ENCODE data around the gene SLC35F4. TPM values are rescaled to one million over a fixed set of nuclear protein-coding genes. Genes with fewer than 3 reads are reported as not detected.

Gene SLC35F4
- total and polyA plus RNA-seq, 2 of the 4 experiments (the other 2 are of a cell fraction), result not detected

DNA sequence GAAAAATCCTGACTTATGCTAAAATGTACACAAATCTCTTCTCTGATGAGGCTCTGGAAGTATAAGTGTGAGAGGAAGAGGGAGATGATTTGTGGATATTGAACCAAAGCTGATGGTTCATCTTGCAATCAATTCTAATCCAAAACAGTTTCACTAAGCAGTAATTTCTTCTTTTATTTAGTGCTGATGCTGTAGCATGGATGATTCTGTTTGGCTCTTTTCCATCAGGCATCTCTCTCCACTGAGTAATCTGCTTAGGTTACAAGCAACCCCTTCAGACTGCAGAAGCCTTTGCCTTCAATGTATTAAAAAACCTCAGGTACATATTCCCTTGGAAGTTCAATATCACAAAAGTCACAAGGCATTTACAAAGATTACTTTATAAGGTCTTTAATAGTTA lies 213.1 kb downstream of the SLC35F4 start:
- H4K91ac ChIP-seq (ENCODE audit: insufficient read depth, low read depth, low read length), result no peak overlapping the region
- H3K18ac ChIP-seq (ENCODE audit: low read depth, low read length), result no peak overlapping the region
- TF ChIP-seq, protein P1, sequence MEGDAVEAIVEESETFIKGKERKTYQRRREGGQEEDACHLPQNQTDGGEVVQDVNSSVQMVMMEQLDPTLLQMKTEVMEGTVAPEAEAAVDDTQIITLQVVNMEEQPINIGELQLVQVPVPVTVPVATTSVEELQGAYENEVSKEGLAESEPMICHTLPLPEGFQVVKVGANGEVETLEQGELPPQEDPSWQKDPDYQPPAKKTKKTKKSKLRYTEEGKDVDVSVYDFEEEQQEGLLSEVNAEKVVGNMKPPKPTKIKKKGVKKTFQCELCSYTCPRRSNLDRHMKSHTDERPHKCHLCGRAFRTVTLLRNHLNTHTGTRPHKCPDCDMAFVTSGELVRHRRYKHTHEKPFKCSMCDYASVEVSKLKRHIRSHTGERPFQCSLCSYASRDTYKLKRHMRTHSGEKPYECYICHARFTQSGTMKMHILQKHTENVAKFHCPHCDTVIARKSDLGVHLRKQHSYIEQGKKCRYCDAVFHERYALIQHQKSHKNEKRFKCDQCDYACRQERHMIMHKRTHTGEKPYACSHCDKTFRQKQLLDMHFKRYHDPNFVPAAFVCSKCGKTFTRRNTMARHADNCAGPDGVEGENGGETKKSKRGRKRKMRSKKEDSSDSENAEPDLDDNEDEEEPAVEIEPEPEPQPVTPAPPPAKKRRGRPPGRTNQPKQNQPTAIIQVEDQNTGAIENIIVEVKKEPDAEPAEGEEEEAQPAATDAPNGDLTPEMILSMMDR (conservative IDR thresholded peaks at IDR 0.05; ENCODE audit: low read depth, low read length), result no peak
- TF ChIP-seq BHLHE40 (IDR thresholded peaks at IDR 0.05; ENCODE audit: low read depth, low read length) (no peak), CHD1 (IDR thresholded peaks at IDR 0.05; ENCODE audit: low read depth, low read length) (no peak)
- no peak overlapping the region for H3K56ac ChIP-seq (ENCODE audit: extremely low read depth, insufficient read depth, low read length)
- no peak overlapping the region for H2BK5ac ChIP-seq (ENCODE audit: low read depth, low read length, poor library complexity, severe bottlenecking)
- H2BK20ac ChIP-seq (ENCODE audit: low read depth, low read length), result no peak overlapping the region
- no peak overlapping the region for H2BK15ac ChIP-seq (ENCODE audit: low read depth, low read length)
- H3K14ac ChIP-seq (replicated peaks; ENCODE audit: low read depth, low read length), result no peak overlapping the region
- no peak overlapping the region for H2AFZ ChIP-seq (replicated peaks; ENCODE audit: low read length, poor library complexity)
- no peaks in the 10 kb centered on the region for H3K4me1 ChIP-seq (ENCODE audit: control insufficient read depth, insufficient read depth, low read length)
- no peak overlapping the region for H2AK5ac ChIP-seq (ENCODE audit: low read depth, low read length)
- no peaks in the 10 kb centered on the region for H4K20me1 ChIP-seq (ENCODE audit: insufficient read depth, low read length)
- ATAC-seq (ENCODE audit: low read depth) (no peak), DNase-seq (no peak)
- H3K4ac ChIP-seq (ENCODE audit: low read depth, low read length), result no peak overlapping the region
- H3K27me3 ChIP-seq (ENCODE audit: control insufficient read depth, insufficient read depth, low read length), result no peaks in the 10 kb centered on the region
- H3K4me3 ChIP-seq (ENCODE audit: insufficient read depth, low read depth, low read length), result no peak overlapping the region
- ChIA-PET POLR2A (ENCODE audit: unreplicated experiment) (no interaction called here), CTCF (no interaction called here)
- H3K36me3 ChIP-seq (ENCODE audit: control insufficient read depth, insufficient read depth, low read length), result no peaks in the 10 kb centered on the region
- in situ Hi-C loops (cut with MboI; ENCODE audit: low sequenced_read_pairs), result no loop called here
- no peak overlapping the region for H4K8ac ChIP-seq (ENCODE audit: low read depth in 2 of 2, low read length in 2 of 2)
- H3K23ac ChIP-seq (ENCODE audit: low read depth, low read length), result no peak overlapping the region
- H4K5ac ChIP-seq (ENCODE audit: low read depth, low read length), result no peak overlapping the region
- no peaks in the 10 kb centered on the region for H3K9me1 ChIP-seq (ENCODE audit: insufficient read depth, low read length)
- intact Hi-C loops (cut with micrococcal nuclease), result no loop called here
- H2BK120ac ChIP-seq (ENCODE audit: low read depth, low read length), result no peak overlapping the region
- H3K27ac ChIP-seq (ENCODE audit: insufficient read depth, low read length), result no peak overlapping the region
- no peak overlapping the region for H3K4me2 ChIP-seq (ENCODE audit: low read depth, low read length)
- dilution Hi-C loops (cut with HindIII; ENCODE audit: low sequenced_read_pairs, unreplicated experiment), result no loop called here
- no peak overlapping the region for H2AK9ac ChIP-seq (replicated peaks; ENCODE audit: low read depth, low read length, poor library complexity)
- no peaks in the 10 kb centered on the region for H3K79me1 ChIP-seq (ENCODE audit: low read depth in 1 of 2, low read length in 2 of 2)
- no TSS peak for BruUV-seq (replicated peaks)
- H3K9ac ChIP-seq (ENCODE audit: low read depth, low read length), result no peak overlapping the region
- peaks cover 10% of the 10 kb centered on the region for H3K9me3 ChIP-seq (ENCODE audit: control insufficient read depth, insufficient read depth, low read length)
